22Rv1 (cell line): ENCODE measurements around the gene NIPA2.

Experiments
- CTCF ChIP-seq: fragments of 450-650 bp; IDR thresholded peaks from 2 replicates; pipeline ENCODE4 v1.5.1; 2017; ENCODE audit warnings: mild to moderate bottlenecking
- ZFX ChIP-seq: fragments of 450-650 bp; IDR thresholded peaks from 2 replicates; pipeline ENCODE4 v1.6.1; 2017; ENCODE audit warnings: antibody characterized with exemption, borderline replicate concordance

GRCh38 chr15:22808240-22808639, 30.2 kb upstream of the NIPA2 start:
- no peak for TF ChIP-seq CTCF
- TF ChIP-seq ZFX: no peak
